HepG2 (cell line): ENCODE measurements around the gene ZFPL1. TPM values are rescaled to one million over a fixed set of nuclear protein-coding genes. Genes with fewer than 3 reads are reported as not detected.

Experiments used
- ATF7-NPFF ChIP-seq: sonication (generic); formaldehyde crosslinking; IDR thresholded peaks from 2 replicates; pipeline ENCODE4 v1.8.1; 2023; ENCODE audit warnings: mild to moderate bottlenecking, low read depth, missing genetic modification reagents, moderate library complexity
- ATM ChIP-seq: fragments of 450-650 bp; IDR thresholded peaks from 2 replicates; pipeline ENCODE4 v1.7.1; 2017; ENCODE audit warnings: mild to moderate bottlenecking, borderline replicate concordance
- CAMTA2 ChIP-seq: sonication (generic); formaldehyde crosslinking; IDR thresholded peaks from 2 replicates; pipeline ENCODE4 v1.4.0; 2020; ENCODE audit warnings: mild to moderate bottlenecking, missing genetic modification reagents, borderline replicate concordance
- CBFB ChIP-seq: sonication (generic); formaldehyde crosslinking; IDR thresholded peaks from 2 replicates; pipeline ENCODE4 v1.4.0; 2020; ENCODE audit warnings: missing genetic modification reagents
- CC2D1A ChIP-seq: sonication (generic); formaldehyde crosslinking; IDR thresholded peaks from 2 replicates; pipeline ENCODE4 v1.8.1; 2023; ENCODE audit warnings: mild to moderate bottlenecking, missing genetic modification reagents
- FOXK2 ChIP-seq: fragments of 450-650 bp; IDR thresholded peaks from 2 replicates; pipeline ENCODE4 v1.6.1; 2016
- HES4 ChIP-seq: sonication (generic); formaldehyde crosslinking; IDR thresholded peaks from 2 replicates; pipeline ENCODE4 v1.9.0; 2021; ENCODE audit warnings: mild to moderate bottlenecking, missing genetic modification reagents, borderline replicate concordance
- LCORL ChIP-seq, 2 experiments: fragments of 450-650 bp in 1 of 2; sonication (generic) in 1 of 2; formaldehyde crosslinking in 1 of 2; IDR thresholded peaks; 2 replicates each; pipeline versions ENCODE4 v1.5.0 to v1.6.1; 2017 to 2020; ENCODE audit warnings: antibody characterized with exemption in 1 of 2, missing genetic modification reagents in 1 of 2
- MIER3 ChIP-seq: IDR thresholded peaks from 2 replicates; pipeline ENCODE4 v1.6.1; 2016; ENCODE audit warnings: missing compliant biosample characterization, borderline replicate concordance
- MNT ChIP-seq: fragments of 450-650 bp; IDR thresholded peaks from 2 replicates; pipeline ENCODE4 v1.6.1; 2016
- MTF1 ChIP-seq: sonication (generic); formaldehyde crosslinking; IDR thresholded peaks from 2 replicates; pipeline ENCODE4 v1.5.0; 2020; ENCODE audit warnings: missing genetic modification reagents
- MXD4 ChIP-seq: IDR thresholded peaks from 2 replicates; pipeline ENCODE4 v1.6.1; 2016; ENCODE audit warnings: mild to moderate bottlenecking, missing biosample characterization, missing genetic modification reagents
- MYNN ChIP-seq: sonication (generic); formaldehyde crosslinking; IDR thresholded peaks from 2 replicates; pipeline ENCODE4 v1.4.0; 2020; ENCODE audit warnings: mild to moderate bottlenecking, low read depth, missing genetic modification reagents
- NKX3-1 ChIP-seq: sonication (generic); formaldehyde crosslinking; IDR thresholded peaks from 2 replicates; pipeline ENCODE4 v1.5.0; 2020; ENCODE audit warnings: missing genetic modification reagents
- TCF12 ChIP-seq, 2 experiments: fragments of 450-650 bp in 1 of 2; sonication (generic) in 1 of 2; formaldehyde crosslinking in 1 of 2; IDR thresholded peaks; 2 replicates each; pipeline versions ENCODE4 v1.6.1 to v1.8.0; 2017 to 2022; ENCODE audit warnings: antibody characterized with exemption in 1 of 2, mild to moderate bottlenecking in 1 of 2, missing genetic modification reagents in 1 of 2, moderate library complexity in 1 of 2
- TEAD2 ChIP-seq: sonication (generic); formaldehyde crosslinking; IDR thresholded peaks from 2 replicates; pipeline ENCODE4 v1.9.0; 2021; ENCODE audit warnings: missing genetic modification reagents
- ZNF136 ChIP-seq: sonication (generic); formaldehyde crosslinking; IDR thresholded peaks from 2 replicates; pipeline ENCODE4 v1.8.1; 2022; ENCODE audit warnings: low read depth, mild to moderate bottlenecking, moderate library complexity, missing genetic modification reagents
- ZNF335 ChIP-seq: sonication (generic); formaldehyde crosslinking; IDR thresholded peaks from 2 replicates; pipeline ENCODE4 v1.4.0; 2020; ENCODE audit warnings: missing genetic modification reagents
- ZNF567 ChIP-seq: sonication (generic); formaldehyde crosslinking; IDR thresholded peaks from 2 replicates; pipeline ENCODE4 v1.8.1; 2023; ENCODE audit warnings: mild to moderate bottlenecking, missing genetic modification reagents, borderline replicate concordance
- ZSCAN21 ChIP-seq: sonication (generic); formaldehyde crosslinking; IDR thresholded peaks from 2 replicates; pipeline ENCODE4 v1.8.0; 2022; ENCODE audit warnings: mild to moderate bottlenecking, missing genetic modification reagents, moderate library complexity, borderline replicate concordance
- ZSCAN29 ChIP-seq: sonication (generic); formaldehyde crosslinking; conservative IDR thresholded peaks from 2 replicates; pipeline ENCODE4 v1.4.0; 2020; ENCODE audit warnings: mild to moderate bottlenecking, missing genetic modification reagents
- polyA plus RNA-seq, 8 experiments: library from polyadenylated mRNA; depleted of rRNA in 3 of 8; stranded (reverse) in 7 of 8; unstranded in 1 of 8; fragments of >200 nt; fragmentation: Illumina TruSeq in 4 of 8; extraction: Trizol in 4 of 8; gene quantifications; 2 replicates each; pipeline versions ENCODE4 v1.2.1 to v1.2.3, GENCODE V29; 2011 to 2016; ENCODE audit warnings: low read depth in 4 of 8, missing spikeins in 1 of 8, mixed read lengths in 1 of 8; ENCODE audit not compliant: insufficient read depth in 1 of 8
- total RNA-seq, 5 experiments: library from RNA; depleted of rRNA; stranded (reverse); fragments of >200 nt; fragmentation: Illumina TruSeq; extraction: Trizol; gene quantifications; 2 replicates each; pipeline ENCODE4 v1.2.3, GENCODE V29; 2016; ENCODE audit warnings: low read depth in 1 of 5
- TF ChIP-seq, protein P1 (sequence below): sonication (generic); formaldehyde crosslinking; IDR thresholded peaks from 2 replicates; pipeline ENCODE4 v1.8.1; 2023; ENCODE audit warnings: mild to moderate bottlenecking, moderate library complexity, missing genetic modification reagents
- TF ChIP-seq, protein P2 (sequence below): sonication (generic); formaldehyde crosslinking; IDR thresholded peaks from 2 replicates; pipeline ENCODE4 v1.8.1; 2022; ENCODE audit warnings: mild to moderate bottlenecking, missing genetic modification reagents
- TF ChIP-seq, protein P3 (sequence below): sonication (generic); formaldehyde crosslinking; IDR thresholded peaks from 2 replicates; pipeline ENCODE4 v1.5.1; 2020; ENCODE audit warnings: missing genetic modification reagents, mild to moderate bottlenecking, borderline replicate concordance

The ZFPL1 gene
- total and polyA plus RNA-seq, 2 of the 13 experiments (the other 11 are each of a cell fraction or from before 2014, with no cell fraction given), result 32.2 to 56.0 TPM

DNA sequence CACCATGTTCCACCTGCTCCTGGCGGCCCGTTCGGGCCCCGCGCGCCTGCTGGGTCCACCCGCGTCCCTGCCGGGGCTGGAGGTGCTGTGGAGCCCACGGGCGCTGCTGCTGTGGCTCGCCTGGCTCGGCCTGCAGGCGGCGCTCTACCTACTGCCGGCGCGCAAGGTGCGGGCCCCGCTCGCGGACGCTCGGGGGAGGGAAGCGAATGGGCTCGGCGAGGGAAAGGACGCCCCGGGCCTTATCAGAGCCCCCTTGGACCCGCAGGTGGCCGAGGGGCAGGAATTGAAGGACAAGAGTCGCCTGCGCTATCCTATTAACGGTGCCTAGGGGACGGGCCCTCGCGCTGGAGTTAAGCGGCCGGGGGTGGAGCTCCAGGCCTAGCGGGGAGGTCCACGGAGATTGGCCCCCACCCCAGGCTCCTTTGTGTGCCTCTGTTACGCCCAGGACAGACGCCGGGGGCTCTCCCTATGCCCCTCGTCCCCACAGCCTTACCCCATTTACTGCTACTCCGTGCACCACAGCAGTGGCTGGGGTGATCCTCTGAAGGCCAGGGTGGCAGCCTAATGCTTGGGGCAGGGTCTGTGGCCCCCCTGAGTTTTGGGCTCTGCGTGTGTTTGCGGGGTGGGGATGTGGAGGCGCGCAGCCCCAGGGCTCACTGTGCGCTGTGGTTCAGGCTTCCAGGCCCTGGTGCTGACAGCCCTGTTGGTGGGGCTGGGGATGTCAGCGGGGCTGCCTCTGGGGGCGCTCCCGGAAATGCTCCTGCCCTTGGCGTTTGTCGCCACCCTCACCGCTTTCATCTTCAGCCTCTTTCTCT, 28.7 kb downstream of the ZFPL1 start (continued):
- TF ChIP-seq ATM (no peak), ZNF335 (no peak; the same call in 1 of the 2 replicates), NKX3-1 (CRISPR knock-in tag) (peak; percentile 53; the same call in 1 of the 2 replicates), ZSCAN21 (CRISPR knock-in tag) (peak; percentile 23), ZSCAN29 (CRISPR knock-in tag) (no peak), TEAD2 (CRISPR knock-in tag) (no peak), CBFB (CRISPR knock-in tag) (peak; percentile 49), MIER3 (CRISPR knock-in tag) (no peak), TCF12 (IDR thresholded peaks at IDR 0.05) (no peak), TCF12 (CRISPR knock-in tag; IDR thresholded peaks at IDR 0.05) (0 out of 2 replicates have a peak, but pooled peaks have one; percentile 66), MNT (no peak), CC2D1A (CRISPR knock-in tag) (no peak), FOXK2 (no peak), CAMTA2 (CRISPR knock-in tag) (0 out of 2 replicates have a peak, but pooled peaks have one; percentile 21), MTF1 (CRISPR knock-in tag) (no peak), HES4 (CRISPR knock-in tag) (peak; percentile 48; the same call in 1 of the 2 replicates), LCORL (IDR thresholded peaks at IDR 0.05) (no peak), LCORL (CRISPR knock-in tag; IDR thresholded peaks at IDR 0.05) (peak; percentile 52; the same call in 1 of the 2 replicates), ZNF567 (peak; percentile 71; the same call in 1 of the 2 replicates), ZNF136 (CRISPR knock-in tag) (no peak; the same call in 1 of the 2 replicates), MXD4 (CRISPR knock-in tag) (no peak), ATF7-NPFF (peak; percentile 64; the same call in 1 of the 2 replicates), MYNN (CRISPR knock-in tag) (no peak)
- TF ChIP-seq, protein P1, sequence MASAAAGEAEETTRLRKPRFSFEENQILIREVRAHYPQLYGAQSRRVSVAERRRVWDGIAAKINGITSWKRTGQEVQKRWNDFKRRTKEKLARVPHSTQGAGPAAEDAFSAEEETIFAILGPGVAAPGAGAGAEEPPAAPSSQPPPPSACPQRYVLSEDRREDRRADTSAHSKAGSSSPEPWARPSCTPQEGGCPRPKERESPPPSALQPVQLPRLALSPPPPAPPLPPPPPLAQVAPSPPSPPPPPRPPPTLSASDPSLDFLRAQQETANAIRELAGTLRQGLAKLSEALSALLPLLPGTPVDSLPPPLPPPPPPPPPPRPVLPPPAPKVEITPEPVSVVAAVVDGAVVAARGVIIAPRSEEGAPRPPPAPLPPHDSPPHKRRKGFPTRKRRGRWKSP (CRISPR knock-in tag), result peak; percentile 56; the same call in 1 of the 2 replicates
- TF ChIP-seq, protein P2, sequence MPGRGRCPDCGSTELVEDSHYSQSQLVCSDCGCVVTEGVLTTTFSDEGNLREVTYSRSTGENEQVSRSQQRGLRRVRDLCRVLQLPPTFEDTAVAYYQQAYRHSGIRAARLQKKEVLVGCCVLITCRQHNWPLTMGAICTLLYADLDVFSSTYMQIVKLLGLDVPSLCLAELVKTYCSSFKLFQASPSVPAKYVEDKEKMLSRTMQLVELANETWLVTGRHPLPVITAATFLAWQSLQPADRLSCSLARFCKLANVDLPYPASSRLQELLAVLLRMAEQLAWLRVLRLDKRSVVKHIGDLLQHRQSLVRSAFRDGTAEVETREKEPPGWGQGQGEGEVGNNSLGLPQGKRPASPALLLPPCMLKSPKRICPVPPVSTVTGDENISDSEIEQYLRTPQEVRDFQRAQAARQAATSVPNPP (CRISPR knock-in tag), result no peak
- TF ChIP-seq, protein P3, sequence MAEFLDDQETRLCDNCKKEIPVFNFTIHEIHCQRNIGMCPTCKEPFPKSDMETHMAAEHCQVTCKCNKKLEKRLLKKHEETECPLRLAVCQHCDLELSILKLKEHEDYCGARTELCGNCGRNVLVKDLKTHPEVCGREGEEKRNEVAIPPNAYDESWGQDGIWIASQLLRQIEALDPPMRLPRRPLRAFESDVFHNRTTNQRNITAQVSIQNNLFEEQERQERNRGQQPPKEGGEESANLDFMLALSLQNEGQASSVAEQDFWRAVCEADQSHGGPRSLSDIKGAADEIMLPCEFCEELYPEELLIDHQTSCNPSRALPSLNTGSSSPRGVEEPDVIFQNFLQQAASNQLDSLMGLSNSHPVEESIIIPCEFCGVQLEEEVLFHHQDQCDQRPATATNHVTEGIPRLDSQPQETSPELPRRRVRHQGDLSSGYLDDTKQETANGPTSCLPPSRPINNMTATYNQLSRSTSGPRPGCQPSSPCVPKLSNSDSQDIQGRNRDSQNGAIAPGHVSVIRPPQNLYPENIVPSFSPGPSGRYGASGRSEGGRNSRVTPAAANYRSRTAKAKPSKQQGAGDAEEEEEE (CRISPR knock-in tag), result 0 out of 2 replicates have a peak, but pooled peaks have one; percentile 22
